H1 (cell line): ENCODE results near the gene DOCK3. TPM values are rescaled to one million over a fixed set of nuclear protein-coding genes. Genes with fewer than 3 reads are reported as not detected.

ENCODE experiments used
- CTCF ChIA-PET: fragments of 300-600 bp; sonication (Branson Sonifier 250); formaldehyde crosslinking; loops from one replicate; lab custom pipeline; 2021; ENCODE audit not compliant: partially characterized antibody; lab: Charles Lee
- POLR2A ChIA-PET: fragments of 300-600 bp; sonication (Branson Sonifier 250); formaldehyde crosslinking; loops from one replicate; lab custom pipeline; 2021; ENCODE audit warnings: inconsistent platforms; ENCODE audit not compliant: partially characterized antibody; lab: Charles Lee
- DNase-seq, 2 experiments: peaks; one replicate each; pipeline versions ENCODE4 v3.0.0 to v3.0.0-alpha.2; 2010 to 2022; ENCODE audit warnings: low spot score in 2 of 2, low read depth in 1 of 2, mixed read lengths in 1 of 2
- FAIRE-seq: peaks from 2 replicates; lab custom pipeline; 2011; peaks lifted over from hg19 to GRCh38; lab: Jason Lieb, UNC
- H2AFZ ChIP-seq: 2 replicates; pipeline ENCODE4 v1.8.1; 2012; ENCODE audit warnings: low read length, inconsistent platforms
- H2AK5ac ChIP-seq: 2 replicates; pipeline ENCODE4 v1.6.1; 2013; ENCODE audit warnings: low read depth, low read length
- H2BK120ac ChIP-seq: replicated peaks from 2 replicates; pipeline ENCODE3; 2013; ENCODE audit warnings: low read depth, low read length, inconsistent platforms
- H2BK12ac ChIP-seq: 2 replicates; pipeline ENCODE4 v1.6.1; 2013; ENCODE audit warnings: low read depth, low read length
- H2BK15ac ChIP-seq: 2 replicates; pipeline ENCODE4 v1.6.1; 2013; ENCODE audit warnings: low read length
- H2BK20ac ChIP-seq: 2 replicates; pipeline ENCODE4 v1.6.1; 2013; ENCODE audit warnings: low read length
- H2BK5ac ChIP-seq: 2 replicates; pipeline ENCODE4 v1.6.1; 2013; ENCODE audit warnings: low read depth, low read length
- H3K14ac ChIP-seq: 2 replicates; pipeline ENCODE4 v1.6.1; 2013; ENCODE audit warnings: inconsistent platforms; ENCODE audit not compliant: insufficient read length
- H3K18ac ChIP-seq: 2 replicates; pipeline ENCODE4 v1.6.1; 2013; ENCODE audit warnings: low read length; ENCODE audit errors: extremely low read depth
- H3K23ac ChIP-seq: 2 replicates; pipeline ENCODE4 v1.6.1; 2013; ENCODE audit warnings: inconsistent platforms; ENCODE audit not compliant: insufficient read length
- H3K23me2 ChIP-seq: 2 replicates; pipeline ENCODE4 v1.6.1; 2013; ENCODE audit warnings: low read depth, low read length
- H3K27ac ChIP-seq: 2 replicates; pipeline ENCODE4 v1.6.1; 2011; ENCODE audit warnings: low read depth, low read length, inconsistent platforms
- H3K27me3 ChIP-seq, 4 experiments: replicated peaks in 1 of 4; 1 replicate in 1 of 4; 2 replicates in 3 of 4; pipeline versions ENCODE4 v1.6.1 to v1.8.1; 2011 to 2013; ENCODE audit warnings: low read length in 3 of 4, mild to moderate bottlenecking in 3 of 4, inconsistent platforms in 2 of 4, mixed read lengths in 2 of 4, moderate library complexity in 1 of 4; ENCODE audit not compliant: control insufficient read depth in 3 of 4, insufficient read depth in 3 of 4; ENCODE audit errors: extremely low read depth in 1 of 4
- H3K36me3 ChIP-seq, 4 experiments: 2 replicates each; pipeline versions ENCODE4 v1.6.1 to v1.8.1; 2011 to 2013; ENCODE audit warnings: mild to moderate bottlenecking in 4 of 4, low read length in 3 of 4, moderate library complexity in 2 of 4, control low read depth in 1 of 4, inconsistent platforms in 1 of 4; ENCODE audit not compliant: insufficient read depth in 4 of 4, control insufficient read depth in 2 of 4
- H3K4ac ChIP-seq: replicated peaks from 2 replicates; pipeline ENCODE3; 2013; ENCODE audit warnings: low read length, low read depth, mixed read lengths, inconsistent platforms; ENCODE audit not compliant: insufficient read length
- H3K4me1 ChIP-seq, 4 experiments: replicated peaks in 1 of 4; 1 replicate in 1 of 4; 2 replicates in 3 of 4; pipeline versions ENCODE4 v1.6.1 to v1.8.1; 2011 to 2013; ENCODE audit warnings: low read length in 3 of 4, inconsistent platforms in 2 of 4, mixed read lengths in 1 of 4; ENCODE audit not compliant: insufficient read depth in 4 of 4, control insufficient read depth in 3 of 4
- H3K4me2 ChIP-seq, 2 experiments: 2 replicates each; pipeline versions ENCODE4 v1.6.1 to v1.8.1; 2011 to 2013; ENCODE audit warnings: low read depth in 2 of 2, low read length in 2 of 2, control low read depth in 1 of 2, inconsistent platforms in 1 of 2, mild to moderate bottlenecking in 1 of 2; ENCODE audit not compliant: insufficient read depth in 1 of 2
- H3K4me3 ChIP-seq, 4 experiments: fragments of 200-600, 300-600 bp in 1 of 4; sonication (generic), shearing (Covaris generic), sonication (Bioruptor Twin) in 1 of 4; 2 replicates each; pipeline versions ENCODE4 v1.5.1 to v1.8.1; 2011 to 2016; ENCODE audit warnings: low read length in 4 of 4, low read depth in 3 of 4, control low read depth in 2 of 4, inconsistent platforms in 2 of 4, mild to moderate bottlenecking in 2 of 4, mixed read lengths in 1 of 4, moderate library complexity in 1 of 4; ENCODE audit not compliant: insufficient read depth in 2 of 4; ENCODE audit errors: extremely low read depth in 1 of 4
- H3K56ac ChIP-seq: replicated peaks from 2 replicates; pipeline ENCODE3; 2013; ENCODE audit warnings: low read depth, mild to moderate bottlenecking, mixed read lengths, low read length, inconsistent platforms; ENCODE audit not compliant: insufficient read length
- H3K79me1 ChIP-seq: 2 replicates; pipeline ENCODE4 v1.6.1; 2013; ENCODE audit warnings: low read depth, low read length, control low read depth
- H3K79me2 ChIP-seq, 2 experiments: 2 replicates each; pipeline versions ENCODE4 v1.6.1 to v1.8.1; 2012 to 2013; ENCODE audit warnings: low read length in 2 of 2, mild to moderate bottlenecking in 2 of 2, inconsistent platforms in 1 of 2; ENCODE audit not compliant: insufficient read depth in 2 of 2, control insufficient read depth in 1 of 2
- H3K9ac ChIP-seq, 4 experiments: replicated peaks in 1 of 4; 1 replicate in 1 of 4; 2 replicates in 3 of 4; pipeline versions ENCODE4 v1.6.1 to v1.8.1; 2011 to 2013; ENCODE audit warnings: low read depth in 3 of 4, low read length in 3 of 4, control low read depth in 2 of 4, mild to moderate bottlenecking in 2 of 4, moderate library complexity in 2 of 4, inconsistent platforms in 1 of 4; ENCODE audit errors: extremely low read depth in 1 of 4
- H3K9me3 ChIP-seq, 2 experiments: 2 replicates each; pipeline versions ENCODE4 v1.6.1 to v1.8.1; 2012 to 2013; ENCODE audit warnings: mild to moderate bottlenecking in 2 of 2, moderate library complexity in 2 of 2, control low read depth in 1 of 2, inconsistent platforms in 1 of 2, low read depth in 1 of 2, low read length in 1 of 2, mixed read lengths in 1 of 2; ENCODE audit not compliant: insufficient read depth in 2 of 2
- H4K20me1 ChIP-seq, 2 experiments: replicated peaks in 1 of 2; 2 replicates each; pipeline versions ENCODE3 to v1.8.1; 2011 to 2013; ENCODE audit warnings: inconsistent platforms in 2 of 2, low read length in 2 of 2, mild to moderate bottlenecking in 1 of 2; ENCODE audit not compliant: insufficient read depth in 2 of 2, control insufficient read depth in 1 of 2
- H4K5ac ChIP-seq: 2 replicates; pipeline ENCODE4 v1.6.1; 2013; ENCODE audit warnings: low read length, low read depth, mixed read lengths, inconsistent platforms; ENCODE audit not compliant: insufficient read length
- H4K8ac ChIP-seq: 2 replicates; pipeline ENCODE4 v1.8.0; 2013; ENCODE audit warnings: mild to moderate bottlenecking, moderate library complexity, low read length, inconsistent platforms; ENCODE audit not compliant: insufficient read depth; ENCODE audit errors: extremely low read depth
- H4K91ac ChIP-seq: replicated peaks from 2 replicates; pipeline ENCODE3; 2013; ENCODE audit warnings: low read length, mixed read lengths, inconsistent platforms; ENCODE audit not compliant: insufficient read length
- CBX8 ChIP-seq: fragments of 300-800, 300-1000 bp; sonication (generic); IDR thresholded peaks from 2 replicates; pipeline ENCODE4 v1.7.1; 2016; ENCODE audit warnings: low read depth, low read length, borderline replicate concordance
- WGBS, 2 experiments: shearing (Covaris generic) in 1 of 2; methylation state at CpG; one replicate each; pipeline versions ENCODE4 v1.1.6 to v1.1.7; 2013 to 2015; ENCODE audit warnings: low lambda C conversion rate in 2 of 2, mixed read lengths in 2 of 2, inconsistent platforms in 1 of 2, low coverage in 1 of 2, missing lambda C conversion rate in 1 of 2; ENCODE audit not compliant: insufficient replicate concordance in 2 of 2, insufficient coverage in 1 of 2, insufficient read length in 1 of 2; ENCODE audit errors: extremely low coverage in 1 of 2, missing lambda C conversion rate in 1 of 2; 5-methylcytosine and 5-hydroxymethylcytosine counted together
- polyA plus RNA-seq, 7 experiments: library from polyadenylated mRNA; depleted of rRNA in 3 of 7; stranded (reverse) in 5 of 7; unstranded in 2 of 7; fragments of >200 nt in 5 of 7; fragments of 200-250 nt in 2 of 7; gene quantifications; 1 replicate in 5 of 7; 2 replicates in 1 of 7; 4 replicates in 1 of 7; pipeline versions ENCODE4 v1.2.1 to v1.2.3, GENCODE V29; 2011 to 2013; ENCODE audit warnings: missing spikeins in 2 of 7, mixed read lengths in 2 of 7
- total RNA-seq: library from RNA; stranded (reverse); fragmentation: NEBNext Ultra II Directional; extraction: Animal tissue kit (Norgen Biotek cat#: 25700); gene quantifications from 2 replicates; pipeline ENCODE4 v1.2.1, GENCODE V29; 2021
- TF ChIP-seq, protein P1 (sequence below), 3 experiments: IDR thresholded peaks; 1 replicate in 2 of 3; 2 replicates in 1 of 3; pipeline versions ENCODE4 v1.5.1 to v1.6.1; 2011; ENCODE audit warnings: low read length in 3 of 3, mild to moderate bottlenecking in 3 of 3, inconsistent platforms in 2 of 3, low read depth in 1 of 3, moderate library complexity in 1 of 3; ENCODE audit not compliant: insufficient read depth in 1 of 3; ENCODE audit errors: control extremely low read depth in 1 of 3

The DOCK3 gene
- total and polyA plus RNA-seq, 2 of the 8 experiments (the other 6 are each of a cell fraction or from before 2014, with no cell fraction given), result 2.7 to 5.0 TPM

DNA sequence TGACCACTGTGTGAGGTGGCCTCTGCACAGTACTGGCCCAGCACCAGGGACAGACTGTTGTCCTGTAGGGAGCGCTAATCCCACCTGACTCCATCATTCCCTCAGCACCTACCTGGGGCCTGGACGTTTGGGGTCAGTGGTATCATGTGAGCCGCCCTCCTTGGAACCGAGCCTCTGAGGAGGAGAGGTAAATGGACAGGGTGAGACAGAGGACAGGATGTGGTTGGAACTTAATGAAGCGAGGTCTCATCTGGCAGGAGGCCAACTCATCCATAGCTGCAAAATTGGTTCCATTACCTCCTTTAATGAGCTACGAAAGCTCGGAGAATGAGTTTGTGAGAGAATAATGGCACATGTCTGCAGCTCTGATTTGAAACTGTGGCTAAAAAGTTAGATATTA lies 43.9 kb upstream of the DOCK3 start:
- Histone ChIP-seq H3K4ac (no peak overlapping the region), H2BK15ac (no peak overlapping the region), H4K5ac (no peak overlapping the region), H3K27ac (no peak overlapping the region), H3K18ac (no peak overlapping the region), H4K8ac (no peak overlapping the region), H3K36me3 (no peaks in the 10 kb centered on the region), H3K79me1 (peaks cover 11% of the 10 kb centered on the region; the same call in 1 of the 2 replicates), H2AK5ac (no peak overlapping the region), H2BK20ac (no peak overlapping the region), H3K27me3 (no peaks in the 10 kb centered on the region), H3K4me1 (peaks cover 2 to 9% (median 4%) of the 10 kb centered on the region in 4 experiments; a peak in 6 of 7 replicates), H3K9me3 (no peaks in the 10 kb centered on the region), H3K56ac (no peak overlapping the region), H4K20me1 (peaks cover 0 to 14% of the 10 kb centered on the region in 2 experiments), H2AFZ (no peak overlapping the region), H4K91ac (no peak overlapping the region), H2BK12ac (no peak overlapping the region), H2BK5ac (no peak overlapping the region), H3K23me2 (0 out of 2 replicates have a peak, but pooled peaks cover 1% of the 10 kb centered on the region), H3K4me3 (no peak overlapping the region), H3K79me2 (peaks cover 0 to 39% of the 10 kb centered on the region in 2 experiments; a peak in 1 of 4 replicates), H3K9ac (no peak overlapping the region), H2BK120ac (no peak overlapping the region), H3K23ac (no peak overlapping the region), H3K4me2 (no peak overlapping the region), H3K14ac (no peak overlapping the region)
- no peak for FAIRE-seq
- POLR2A ChIA-PET, result interaction anchor here (2.8 kb wide), 1 partner anchor 22 kb away, joined by 9 read pairs; no protein-coding TSS in a partner anchor
- no peak for DNase-seq
- CTCF ChIA-PET, result interaction anchor here (1.2 to 63.8 kb wide), 8 partner anchors 9 to 759 kb away, joined by 3 to 1262 read pairs (median 8); partner anchors contain the start of genes C3orf18, CISH, DOCK3 and HEMK1
- TF ChIP-seq, protein P1, sequence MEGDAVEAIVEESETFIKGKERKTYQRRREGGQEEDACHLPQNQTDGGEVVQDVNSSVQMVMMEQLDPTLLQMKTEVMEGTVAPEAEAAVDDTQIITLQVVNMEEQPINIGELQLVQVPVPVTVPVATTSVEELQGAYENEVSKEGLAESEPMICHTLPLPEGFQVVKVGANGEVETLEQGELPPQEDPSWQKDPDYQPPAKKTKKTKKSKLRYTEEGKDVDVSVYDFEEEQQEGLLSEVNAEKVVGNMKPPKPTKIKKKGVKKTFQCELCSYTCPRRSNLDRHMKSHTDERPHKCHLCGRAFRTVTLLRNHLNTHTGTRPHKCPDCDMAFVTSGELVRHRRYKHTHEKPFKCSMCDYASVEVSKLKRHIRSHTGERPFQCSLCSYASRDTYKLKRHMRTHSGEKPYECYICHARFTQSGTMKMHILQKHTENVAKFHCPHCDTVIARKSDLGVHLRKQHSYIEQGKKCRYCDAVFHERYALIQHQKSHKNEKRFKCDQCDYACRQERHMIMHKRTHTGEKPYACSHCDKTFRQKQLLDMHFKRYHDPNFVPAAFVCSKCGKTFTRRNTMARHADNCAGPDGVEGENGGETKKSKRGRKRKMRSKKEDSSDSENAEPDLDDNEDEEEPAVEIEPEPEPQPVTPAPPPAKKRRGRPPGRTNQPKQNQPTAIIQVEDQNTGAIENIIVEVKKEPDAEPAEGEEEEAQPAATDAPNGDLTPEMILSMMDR (IDR thresholded peaks at IDR 0.05; ENCODE audit: control extremely low read depth in 1 of 3, insufficient read depth in 1 of 3, low read depth in 1 of 3, low read length in 3 of 3), result peak in 1 of 3 experiments; percentile 32; a peak in 1 of 4 replicates
- TF ChIP-seq CBX8, result no peak
- 93% methylated on average over 7 of the region's 7 CpGs; no CpG with 5 or more reads in 1 of the 2 experiments for WGBS, 2 experiments
